Measurements from ENCODE around the gene THOC6. TPM values are rescaled to one million over a fixed set of nuclear protein-coding genes. Genes with fewer than 3 reads are reported as not detected.
"Not testable (repeated sequence)": the region's sequence is repeated elsewhere in the genome, so short reads cannot be mapped to it uniquely, and the experiment has no call there.

THOC6 gene
- total RNA-seq, 1 donor from 2014 or later: 30.2 TPM

- Mint-ChIP-seq H3K27me3 (ENCODE audit: unreplicated experiment) (peaks cover 14% of the 10 kb centered on the region), H3K9me3 (ENCODE audit: unreplicated experiment) (peaks cover 4% of the 10 kb centered on the region), H3K27ac (ENCODE audit: unreplicated experiment) (no peak overlapping the region), H3K4me3 (ENCODE audit: unreplicated experiment) (no peak overlapping the region), H3K36me3 (ENCODE audit: unreplicated experiment) (peaks cover 6% of the 10 kb centered on the region), H3K4me1 (ENCODE audit: low read depth, unreplicated experiment) (no peaks in the 10 kb centered on the region)
- no peak for TF ChIP-seq CTCF (IDR thresholded peaks at IDR 0.05; ENCODE audit: partially characterized antibody, unreplicated experiment)
- DNase-seq: no peak
Measured at GRCh38 chr16:3051494-3051893, 27.7 kb downstream of the THOC6 start.

- not testable (repeated sequence) for DNase-seq; H3K4me1 Mint-ChIP-seq (ENCODE audit: low read depth, unreplicated experiment); H3K27ac Mint-ChIP-seq (ENCODE audit: unreplicated experiment); H3K4me3 Mint-ChIP-seq (ENCODE audit: unreplicated experiment); H3K36me3 Mint-ChIP-seq (ENCODE audit: unreplicated experiment); H3K9me3 Mint-ChIP-seq (ENCODE audit: unreplicated experiment)
- H3K27me3 Mint-ChIP-seq (ENCODE audit: unreplicated experiment): peaks cover 12% of the 10 kb centered on the region
Measured at GRCh38 chr16:3052571-3053329, 28.9 kb downstream of the THOC6 start.

- H3K27me3 Mint-ChIP-seq (ENCODE audit: unreplicated experiment): peaks cover 11% of the 10 kb centered on the region
- DNase-seq; H3K27ac Mint-ChIP-seq (ENCODE audit: unreplicated experiment); H3K4me3 Mint-ChIP-seq (ENCODE audit: unreplicated experiment); H3K36me3 Mint-ChIP-seq (ENCODE audit: unreplicated experiment); H3K9me3 Mint-ChIP-seq (ENCODE audit: unreplicated experiment); H3K4me1 Mint-ChIP-seq (ENCODE audit: low read depth, unreplicated experiment): not testable (repeated sequence)
Measured at GRCh38 chr16:3053330-3053710, 29.5 kb downstream of the THOC6 start.

GRCh38 chr16:3054965-3055733 is 31.3 kb downstream of the THOC6 start:
- Mint-ChIP-seq H3K27me3 (ENCODE audit: unreplicated experiment) (peaks cover 9% of the 10 kb centered on the region), H3K27ac (ENCODE audit: unreplicated experiment) (no peak overlapping the region), H3K4me1 (ENCODE audit: low read depth, unreplicated experiment) (no peaks in the 10 kb centered on the region), H3K4me3 (ENCODE audit: unreplicated experiment) (no peak overlapping the region), H3K36me3 (ENCODE audit: unreplicated experiment) (no peaks in the 10 kb centered on the region), H3K9me3 (ENCODE audit: unreplicated experiment) (peaks cover under 1% of the 10 kb centered on the region)
- no peak for TF ChIP-seq CTCF (IDR thresholded peaks at IDR 0.05; ENCODE audit: partially characterized antibody, unreplicated experiment)
- no peak for DNase-seq

GRCh38 chr16:3055734-3056115 is 31.9 kb downstream of the THOC6 start:
- not testable (repeated sequence) for H3K4me1 Mint-ChIP-seq (ENCODE audit: low read depth, unreplicated experiment); H3K9me3 Mint-ChIP-seq (ENCODE audit: unreplicated experiment); H3K27ac Mint-ChIP-seq (ENCODE audit: unreplicated experiment); H3K36me3 Mint-ChIP-seq (ENCODE audit: unreplicated experiment); H3K27me3 Mint-ChIP-seq (ENCODE audit: unreplicated experiment); H3K4me3 Mint-ChIP-seq (ENCODE audit: unreplicated experiment); DNase-seq

GRCh38 chr16:3056336-3057180 is 32.7 kb downstream of the THOC6 start:
- H3K4me3 Mint-ChIP-seq (ENCODE audit: unreplicated experiment): no peak overlapping the region
- H3K4me1 Mint-ChIP-seq (ENCODE audit: low read depth, unreplicated experiment): no peaks in the 10 kb centered on the region
- H3K27ac Mint-ChIP-seq (ENCODE audit: unreplicated experiment): no peak overlapping the region
- H3K9me3 Mint-ChIP-seq (ENCODE audit: unreplicated experiment): peaks cover 3% of the 10 kb centered on the region
- no peaks in the 10 kb centered on the region for H3K36me3 Mint-ChIP-seq (ENCODE audit: unreplicated experiment)
- peaks cover 7% of the 10 kb centered on the region for H3K27me3 Mint-ChIP-seq (ENCODE audit: unreplicated experiment)
- no peak for TF ChIP-seq CTCF (IDR thresholded peaks at IDR 0.05; ENCODE audit: partially characterized antibody, unreplicated experiment)
- no peak for DNase-seq
